ENCODE data around the gene UPK1B. TPM values are rescaled to one million over a fixed set of nuclear protein-coding genes. Genes with fewer than 3 reads are reported as not detected.

The UPK1B gene
- total RNA-seq, 4 donors from 2014 or later, result not detected

GRCh38 chr3:119227070-119227850 lies 53.9 kb downstream of the UPK1B start:
- peak in 1 of 3 donors; percentile 51 for DNase-seq
- Histone ChIP-seq H3K27ac (peak overlapping the region in 3 of 4 donors; percentile 25 to 74 (median 63)), H3K9me3 (no peaks in the 10 kb centered on the region), H3K4me1 (peaks cover 0 to 20% (median 0%) of the 10 kb centered on the region in 4 donors), H3K36me3 (peaks cover 0 to 73% (median 0%) of the 10 kb centered on the region in 3 donors), H3K4me3 (no peak overlapping the region), H3K27me3 (no peaks in the 10 kb centered on the region)
- no peak for TF ChIP-seq POLR2A (IDR thresholded peaks at IDR 0.05)
- no peak for TF ChIP-seq CTCF (IDR thresholded peaks at IDR 0.05)

- Histone ChIP-seq H3K4me1 (peaks cover 0 to 20% (median 0%) of the 10 kb centered on the region in 4 donors), H3K27ac (peak overlapping the region in 1 of 4 donors; percentile 74), H3K27me3 (no peaks in the 10 kb centered on the region), H3K9me3 (no peaks in the 10 kb centered on the region), H3K4me3 (no peak overlapping the region), H3K36me3 (peaks cover 0 to 73% (median 0%) of the 10 kb centered on the region in 3 donors)
- TF ChIP-seq CTCF (IDR thresholded peaks at IDR 0.05) (no peak), POLR2A (IDR thresholded peaks at IDR 0.05) (no peak)
- DNase-seq, result no peak
These were observed 55.2 kb downstream of the UPK1B start for GRCh38 chr3:119228373-119229145.

- Histone ChIP-seq H3K4me3 (no peak overlapping the region), H3K36me3 (peaks cover 0 to 73% (median 0%) of the 10 kb centered on the region in 3 donors), H3K27ac (no peak overlapping the region)
These were observed 55.8 kb downstream of the UPK1B start for GRCh38 chr3:119229190-119229589.

GRCh38 chr3:119230071-119230470 lies 56.7 kb downstream of the UPK1B start:
- TF ChIP-seq POLR2A (IDR thresholded peaks at IDR 0.05) (no peak), CTCF (IDR thresholded peaks at IDR 0.05) (no peak)
- H3K27me3 ChIP-seq, result no peaks in the 10 kb centered on the region
- no peak overlapping the region for H3K4me3 ChIP-seq
- H3K4me1 ChIP-seq, result peaks cover 0 to 28% (median 0%) of the 10 kb centered on the region in 4 donors
- H3K27ac ChIP-seq, result no peak overlapping the region
- no peak for DNase-seq
- H3K9me3 ChIP-seq, result no peaks in the 10 kb centered on the region
- H3K36me3 ChIP-seq, result peaks cover 0 to 81% (median 0%) of the 10 kb centered on the region in 3 donors

More at GRCh38 chr3:119229190-119229589, 55.8 kb downstream of the UPK1B start:
- no peak for TF ChIP-seq CTCF (IDR thresholded peaks at IDR 0.05)
- no peak for TF ChIP-seq POLR2A (IDR thresholded peaks at IDR 0.05)
- Histone ChIP-seq H3K4me1 (peaks cover 0 to 20% (median 0%) of the 10 kb centered on the region in 4 donors), H3K9me3 (no peaks in the 10 kb centered on the region), H3K27me3 (no peaks in the 10 kb centered on the region)
- no peak for DNase-seq

GRCh38 chr3:119230745-119231144 lies 57.3 kb downstream of the UPK1B start:
- Histone ChIP-seq H3K4me3 (no peak overlapping the region), H3K9me3 (no peaks in the 10 kb centered on the region), H3K36me3 (peaks cover 0 to 87% (median 0%) of the 10 kb centered on the region in 3 donors), H3K4me1 (peaks cover 0 to 26% (median 0%) of the 10 kb centered on the region in 4 donors), H3K27ac (no peak overlapping the region), H3K27me3 (no peaks in the 10 kb centered on the region)
- TF ChIP-seq POLR2A (IDR thresholded peaks at IDR 0.05), result no peak
- DNase-seq, result no peak

GRCh38 chr3:119234610-119235009 lies 61.2 kb downstream of the UPK1B start:
- TF ChIP-seq CTCF (IDR thresholded peaks at IDR 0.05), result no peak
- TF ChIP-seq POLR2A (IDR thresholded peaks at IDR 0.05), result no peak
- no peaks in the 10 kb centered on the region for H3K9me3 ChIP-seq

More at GRCh38 chr3:119234610-119235009, 61.2 kb downstream of the UPK1B start:
- Histone ChIP-seq H3K27me3 (no peaks in the 10 kb centered on the region), H3K36me3 (peaks cover 0 to 69% (median 0%) of the 10 kb centered on the region in 3 donors), H3K27ac (no peak overlapping the region), H3K4me1 (peaks cover 0 to 30% (median 4%) of the 10 kb centered on the region in 4 donors), H3K4me3 (no peak overlapping the region)
- no peak for DNase-seq

Data from Peyer's patch (tissue), 4 donors.